Testis (tissue), 3 donors: ENCODE results near the gene RLIM. TPM values are rescaled to one million over a fixed set of nuclear protein-coding genes. Genes with fewer than 3 reads are reported as not detected.

ENCODE experiments used
- DNase-seq: peaks from one replicate; pipeline ENCODE4 v3.0.0-alpha.2; 2019
- H3K27ac ChIP-seq, 2 donors: fragments of 200-600 bp; sonication (generic); one replicate each; pipeline ENCODE4 v1.5.1; 2019
- H3K27me3 ChIP-seq: fragments of 200-600 bp; sonication (generic); one replicate; pipeline ENCODE4 v1.5.1; 2019
- H3K36me3 ChIP-seq: fragments of 200-600 bp; sonication (generic); one replicate; pipeline ENCODE4 v1.5.1; 2017; ENCODE audit warnings: low read depth; ENCODE audit errors: missing control alignments
- H3K4me1 ChIP-seq: fragments of 200-600 bp; sonication (generic); one replicate; pipeline ENCODE4 v1.5.1; 2019
- H3K4me3 ChIP-seq, 2 donors: fragments of 200-600 bp; sonication (generic); one replicate each; pipeline ENCODE4 v1.5.1; 2017 to 2019
- H3K9me3 ChIP-seq: fragments of 200-600 bp; sonication (generic); one replicate; pipeline ENCODE4 v1.5.1; 2017
- POLR2A ChIP-seq: fragments of 450-650 bp; IDR thresholded peaks from one replicate; pipeline ENCODE4 v1.6.1; 2017; ENCODE audit warnings: antibody characterized with exemption, mild to moderate bottlenecking, moderate library complexity
- WGBS, 2 donors: methylation state at CpG; one replicate each; pipeline ENCODE4 v1.1.5; 2018; 5-methylcytosine and 5-hydroxymethylcytosine counted together
- intact Hi-C: fragments of 100-400 bp; cut with DNase I; formaldehyde crosslinking; loops from one replicate; pipeline ENCODE4 v1.15.1; 2023; ENCODE audit warnings: low total_unique reads
- polyA plus RNA-seq: library from polyadenylated mRNA; stranded (reverse); fragments of 350-450 nt; fragmentation: Illumina TruSeq; extraction: RNeasy Lipid Tissue Mini Kit (QIAGEN cat#74804); gene quantifications from one replicate; pipeline ENCODE4 v1.2.3, GENCODE V29; 2014; ENCODE audit warnings: low read depth, low replicate concordance; ENCODE audit not compliant: insufficient read depth
- total RNA-seq, 2 donors: library from RNA; depleted of rRNA; stranded (reverse); fragments of >200 nt; gene quantifications; one replicate each; pipeline ENCODE4 v1.2.3, GENCODE V29; 2016
- TF ChIP-seq, protein P1 (sequence below), 3 experiments: fragments of 450-650 bp in 2 of 3; fragments of 200-600 bp in 1 of 3; sonication (generic) in 1 of 3; IDR thresholded peaks; one replicate each; pipeline ENCODE4 v1.5.1; 2016 to 2019; ENCODE audit warnings: antibody characterized with exemption in 3 of 3, mild to moderate bottlenecking in 2 of 3, moderate library complexity in 1 of 3

RLIM gene
- total and polyA plus RNA-seq, 3 donors from 2014 or later = 11.5 to 30.9 (median 29.7) TPM

DNA sequence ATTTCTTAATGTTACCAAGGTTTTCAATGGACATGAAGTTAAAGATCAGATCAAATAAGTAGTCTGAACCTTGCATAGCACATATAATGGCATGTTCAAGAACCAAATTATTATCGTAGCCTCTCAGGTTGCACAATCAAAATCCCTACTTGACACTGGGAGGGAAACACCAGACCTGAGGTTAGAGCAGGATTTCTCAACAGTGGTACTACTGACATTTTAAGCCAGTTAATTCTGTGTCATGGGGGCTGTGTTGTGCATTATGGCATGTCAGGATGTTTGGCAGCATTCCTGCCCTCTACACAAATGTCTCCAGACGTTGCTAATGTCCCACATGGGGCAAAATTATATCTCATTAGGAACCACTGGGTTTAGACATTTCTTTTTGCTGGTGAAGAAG lies 20.8 kb downstream of the RLIM start:
- no peaks in the 10 kb centered on the region for H3K4me1 ChIP-seq
- 69 to 70% methylated on average over 2 of the region's 2 CpGs for WGBS, 2 donors
- no peak overlapping the region for H3K27ac ChIP-seq
- no peaks in the 10 kb centered on the region for H3K27me3 ChIP-seq
- DNase-seq = no peak
- H3K9me3 ChIP-seq = no peaks in the 10 kb centered on the region
- no peaks in the 10 kb centered on the region for H3K36me3 ChIP-seq
- TF ChIP-seq POLR2A = no peak
- TF ChIP-seq, protein P1, sequence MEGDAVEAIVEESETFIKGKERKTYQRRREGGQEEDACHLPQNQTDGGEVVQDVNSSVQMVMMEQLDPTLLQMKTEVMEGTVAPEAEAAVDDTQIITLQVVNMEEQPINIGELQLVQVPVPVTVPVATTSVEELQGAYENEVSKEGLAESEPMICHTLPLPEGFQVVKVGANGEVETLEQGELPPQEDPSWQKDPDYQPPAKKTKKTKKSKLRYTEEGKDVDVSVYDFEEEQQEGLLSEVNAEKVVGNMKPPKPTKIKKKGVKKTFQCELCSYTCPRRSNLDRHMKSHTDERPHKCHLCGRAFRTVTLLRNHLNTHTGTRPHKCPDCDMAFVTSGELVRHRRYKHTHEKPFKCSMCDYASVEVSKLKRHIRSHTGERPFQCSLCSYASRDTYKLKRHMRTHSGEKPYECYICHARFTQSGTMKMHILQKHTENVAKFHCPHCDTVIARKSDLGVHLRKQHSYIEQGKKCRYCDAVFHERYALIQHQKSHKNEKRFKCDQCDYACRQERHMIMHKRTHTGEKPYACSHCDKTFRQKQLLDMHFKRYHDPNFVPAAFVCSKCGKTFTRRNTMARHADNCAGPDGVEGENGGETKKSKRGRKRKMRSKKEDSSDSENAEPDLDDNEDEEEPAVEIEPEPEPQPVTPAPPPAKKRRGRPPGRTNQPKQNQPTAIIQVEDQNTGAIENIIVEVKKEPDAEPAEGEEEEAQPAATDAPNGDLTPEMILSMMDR (IDR thresholded peaks at IDR 0.05) = no peak
- H3K4me3 ChIP-seq = no peak overlapping the region
- intact Hi-C loops = no loop called here

DNA sequence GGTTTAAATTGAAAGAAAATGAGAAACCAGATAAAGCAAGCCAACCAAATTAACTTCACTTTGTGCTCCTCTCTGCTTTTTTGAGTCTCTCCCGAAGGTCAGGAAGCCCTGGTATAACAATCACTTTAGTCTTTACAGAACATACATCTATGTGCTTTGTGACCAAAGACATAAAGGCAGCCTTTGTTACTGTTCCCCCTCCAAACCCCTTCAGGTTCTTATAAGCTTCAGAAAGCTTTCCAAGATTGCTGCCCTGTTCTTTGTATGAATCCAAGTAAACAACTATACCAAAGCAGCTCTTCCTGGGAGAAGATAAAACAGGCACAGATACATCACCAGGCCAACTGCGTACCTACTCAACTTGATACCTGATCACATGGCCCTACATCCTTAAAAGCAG lies 28.7 kb downstream of the RLIM start:
- no peaks in the 10 kb centered on the region for H3K27me3 ChIP-seq
- no peaks in the 10 kb centered on the region for H3K9me3 ChIP-seq
- no peaks in the 10 kb centered on the region for H3K36me3 ChIP-seq
- TF ChIP-seq, protein P1 (IDR thresholded peaks at IDR 0.05) = no peak
- TF ChIP-seq POLR2A = no peak
- intact Hi-C loops = no loop called here
- no peaks in the 10 kb centered on the region for H3K4me1 ChIP-seq
- no peak overlapping the region for H3K27ac ChIP-seq
- no peak overlapping the region for H3K4me3 ChIP-seq
- no peak for DNase-seq
- WGBS, 2 donors = 59 to 86% methylated on average over 1 to 2 of the region's 2 CpGs

DNA sequence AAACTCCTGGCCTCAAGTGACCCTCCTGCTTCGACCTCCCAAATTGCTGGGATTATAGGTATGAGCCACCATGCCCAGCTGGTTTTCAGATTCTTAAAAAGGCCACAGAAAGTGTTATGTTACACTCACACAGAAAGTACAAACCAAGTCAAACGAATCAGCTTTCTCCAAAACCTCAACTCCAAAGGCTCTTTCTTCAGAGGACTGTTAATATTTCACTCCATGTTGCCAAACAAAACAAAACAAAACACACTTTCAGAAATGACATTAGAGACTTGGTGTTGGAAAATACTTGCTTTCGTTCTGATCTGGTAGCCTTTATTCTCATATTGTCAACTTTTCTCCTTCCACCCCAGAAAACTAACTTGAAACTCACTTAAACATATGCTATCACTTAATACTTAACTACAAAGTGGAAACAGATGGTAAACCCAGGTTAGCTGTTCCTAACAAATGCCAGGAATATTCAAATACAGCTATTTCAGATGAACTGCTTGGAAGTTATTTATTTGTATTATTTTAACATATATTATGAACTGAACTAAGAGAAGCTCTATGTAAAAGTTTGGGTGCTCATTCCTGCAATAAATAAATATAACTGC lies 34.7 kb downstream of the RLIM start:
- DNase-seq = no peak

DNA sequence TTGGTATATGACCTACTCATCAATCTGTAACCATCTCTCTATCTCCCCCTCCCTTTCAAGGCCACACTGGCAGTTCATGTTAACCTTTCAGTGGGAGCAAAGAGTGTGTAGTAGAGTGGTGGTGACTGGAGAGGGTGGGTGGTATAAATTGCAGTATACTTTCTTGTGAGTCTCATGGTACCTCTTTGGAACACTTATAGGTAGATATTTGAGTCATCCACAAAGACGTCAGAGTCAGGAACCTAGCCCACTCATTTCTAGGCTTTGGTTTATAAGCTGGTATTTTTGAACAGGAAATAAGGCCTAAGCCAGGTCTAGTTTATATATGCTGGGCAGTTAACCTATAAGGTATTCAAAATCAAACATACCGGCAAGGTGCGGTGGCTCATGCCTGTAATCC lies 36.3 kb downstream of the RLIM start:
- Histone ChIP-seq H3K4me1 (no peaks in the 10 kb centered on the region), H3K4me3 (no peak overlapping the region), H3K27ac (no peak overlapping the region), H3K9me3 (no peaks in the 10 kb centered on the region), H3K36me3 (no peaks in the 10 kb centered on the region), H3K27me3 (no peaks in the 10 kb centered on the region)
- intact Hi-C loops = no loop called here
- DNase-seq = no peak
- TF ChIP-seq, protein P1 (IDR thresholded peaks at IDR 0.05) = no peak
- no peak for TF ChIP-seq POLR2A
- WGBS, 2 donors = 93 to 95% methylated on average over 3 of the region's 3 CpGs

More for the DNA sequence above, 34.7 kb downstream of the RLIM start:
- Histone ChIP-seq H3K27me3 (no peaks in the 10 kb centered on the region), H3K4me1 (no peaks in the 10 kb centered on the region), H3K27ac (no peak overlapping the region), H3K4me3 (no peak overlapping the region), H3K9me3 (no peaks in the 10 kb centered on the region), H3K36me3 (no peaks in the 10 kb centered on the region)
- WGBS, 2 donors = 57 to 63% methylated on average over 2 to 3 of the region's 3 CpGs
- TF ChIP-seq, protein P1 (IDR thresholded peaks at IDR 0.05) = no peak
- TF ChIP-seq POLR2A = no peak
- intact Hi-C loops = no loop called here

DNA sequence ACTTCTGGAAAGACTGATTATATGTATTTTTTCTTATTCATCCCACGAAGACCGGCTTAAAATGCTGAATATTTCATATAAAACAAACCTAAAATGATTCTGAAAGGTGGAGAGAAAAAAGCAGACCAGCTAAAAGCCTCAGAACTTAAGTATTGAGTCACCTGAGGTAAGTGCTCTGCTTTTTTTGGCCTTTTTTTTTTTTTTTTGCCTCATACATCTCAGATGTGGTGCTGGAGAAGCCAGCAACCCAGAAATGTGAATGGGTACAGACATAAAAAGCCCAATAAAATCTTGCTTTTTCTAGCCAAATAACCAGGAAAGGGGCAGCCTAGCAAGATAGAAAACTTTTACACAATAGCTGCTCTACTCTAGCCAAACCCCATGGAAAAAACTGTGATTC lies 57.0 kb downstream of the RLIM start:
- Histone ChIP-seq H3K36me3 (no peaks in the 10 kb centered on the region), H3K27me3 (no peaks in the 10 kb centered on the region), H3K27ac (no peak overlapping the region), H3K4me1 (no peaks in the 10 kb centered on the region), H3K9me3 (no peaks in the 10 kb centered on the region), H3K4me3 (no peak overlapping the region)
- DNase-seq = no peak
- TF ChIP-seq POLR2A = no peak
- TF ChIP-seq, protein P1 (IDR thresholded peaks at IDR 0.05) = no peak
- WGBS, 2 donors = 97 to 100% methylated on average over 2 of the region's 2 CpGs
- intact Hi-C loops = no loop called here
